ENCODE results near the gene GPC5. TPM values are rescaled to one million over a fixed set of nuclear protein-coding genes. Genes with fewer than 3 reads are reported as not detected.
"Not testable (repeated sequence)": the region's sequence is repeated elsewhere in the genome, so short reads cannot be mapped to it uniquely, and the experiment has no call there.

Gene GPC5
- total and polyA plus RNA-seq, 2 donors, result 0.06 to 5.0 TPM

DNA sequence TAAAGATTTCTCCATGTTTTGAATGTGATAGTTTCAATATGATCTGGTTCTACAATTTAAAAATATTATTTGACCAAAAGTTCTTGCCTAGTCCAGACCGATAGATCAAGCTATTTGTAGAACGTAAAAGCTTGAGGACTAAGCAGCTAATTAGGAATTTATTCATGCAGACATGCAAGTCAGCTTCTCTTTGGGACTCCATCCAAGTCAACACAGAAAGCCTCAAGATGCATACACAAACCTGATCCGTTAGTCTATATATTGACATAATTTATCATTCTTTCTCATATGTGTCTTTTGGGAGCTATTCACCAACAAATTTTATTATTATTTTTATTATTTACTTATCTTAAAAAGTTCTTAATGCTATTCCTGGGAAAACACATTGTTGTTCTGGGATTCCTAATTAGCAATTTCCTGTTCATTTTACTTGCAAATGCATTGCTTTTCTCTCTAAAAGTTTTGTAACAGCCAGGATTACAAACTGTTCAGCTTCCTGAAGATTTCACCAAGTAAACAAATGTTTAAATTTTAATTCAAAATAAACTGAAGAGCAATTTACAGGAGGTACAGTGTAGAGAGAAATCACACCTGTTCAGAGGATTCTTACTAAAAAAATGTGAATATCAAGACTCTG, 375.3 kb downstream of the GPC5 start:
- Histone ChIP-seq H3K36me3 (ENCODE audit: insufficient read depth) (no peaks in the 10 kb centered on the region), H3K27ac (ENCODE audit: low read depth) (no peak overlapping the region), H3K4me1 (ENCODE audit: insufficient read depth) (no peaks in the 10 kb centered on the region), H3K4me3 (ENCODE audit: low read depth, low read length) (no peak overlapping the region)
- WGBS, result 41% methylated on average over 3 of the region's 3 CpGs
- DNase-seq (ENCODE audit: extremely low spot score), result no peak

- Histone ChIP-seq H3K4me3 (ENCODE audit: low read depth, low read length) (no peak overlapping the region), H3K4me1 (ENCODE audit: insufficient read depth) (no peaks in the 10 kb centered on the region), H3K36me3 (ENCODE audit: insufficient read depth) (no peaks in the 10 kb centered on the region), H3K27ac (ENCODE audit: low read depth) (no peak overlapping the region)
- WGBS, result 91% methylated on average over 3 of the region's 3 CpGs
- DNase-seq (ENCODE audit: extremely low spot score), result no peak
Measured at GRCh38 chr13:91774397-91774796, 376.0 kb downstream of the GPC5 start.

GRCh38 chr13:91776611-91777193, 378.3 kb downstream of the GPC5 start:
- no peak for DNase-seq (ENCODE audit: extremely low spot score)
- H3K4me3 ChIP-seq (ENCODE audit: low read depth, low read length), result no peak overlapping the region
- H3K36me3 ChIP-seq (ENCODE audit: insufficient read depth), result no peaks in the 10 kb centered on the region

DNA sequence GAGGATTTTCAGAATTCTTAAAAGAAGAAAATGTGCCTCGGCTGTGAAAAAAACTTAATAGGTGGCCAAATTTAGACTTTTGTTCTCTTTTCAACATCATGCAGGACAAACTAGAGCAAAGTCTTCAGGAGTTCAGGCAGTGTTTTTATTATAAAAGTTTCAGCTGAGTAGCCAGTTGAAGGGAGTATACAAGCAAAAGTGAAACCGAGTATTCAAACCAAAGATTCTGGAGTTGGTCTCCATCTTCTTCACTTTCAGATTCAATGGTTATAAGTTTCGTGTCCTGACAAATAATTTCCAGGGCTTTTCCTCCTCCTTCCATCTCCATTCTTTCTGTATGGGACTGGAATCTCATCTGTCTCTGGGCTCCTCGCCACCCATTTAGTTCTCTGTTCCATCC, 379.7 kb downstream of the GPC5 start:
- H3K4me3 ChIP-seq (ENCODE audit: low read depth, low read length), result no peak overlapping the region
- no peak overlapping the region for H3K27ac ChIP-seq (ENCODE audit: low read depth)
- no peaks in the 10 kb centered on the region for H3K36me3 ChIP-seq (ENCODE audit: insufficient read depth)
- no peaks in the 10 kb centered on the region for H3K4me1 ChIP-seq (ENCODE audit: insufficient read depth)
- DNase-seq (ENCODE audit: extremely low spot score), result no peak
- 68% methylated on average over 4 of the region's 4 CpGs for WGBS

More at GRCh38 chr13:91776611-91777193, 378.3 kb downstream of the GPC5 start:
- no peaks in the 10 kb centered on the region for H3K4me1 ChIP-seq (ENCODE audit: insufficient read depth)
- H3K27ac ChIP-seq (ENCODE audit: low read depth), result no peak overlapping the region
- 45% methylated on average over 2 of the region's 2 CpGs for WGBS

GRCh38 chr13:91781982-91782691, 383.7 kb downstream of the GPC5 start:
- H3K36me3 ChIP-seq (ENCODE audit: insufficient read depth); H3K4me1 ChIP-seq (ENCODE audit: insufficient read depth); DNase-seq (ENCODE audit: extremely low spot score); H3K27ac ChIP-seq (ENCODE audit: low read depth); H3K4me3 ChIP-seq (ENCODE audit: low read depth, low read length): not testable (repeated sequence)
- WGBS, result 47% methylated on average over 7 of the region's 7 CpGs

GRCh38 chr13:91785431-91786119, 387.2 kb downstream of the GPC5 start:
- H3K36me3 ChIP-seq (ENCODE audit: insufficient read depth), result no peaks in the 10 kb centered on the region
- no peak overlapping the region for H3K4me3 ChIP-seq (ENCODE audit: low read depth, low read length)
- WGBS, result 81% methylated on average over 5 of the region's 5 CpGs
- DNase-seq (ENCODE audit: extremely low spot score), result no peak
- H3K4me1 ChIP-seq (ENCODE audit: insufficient read depth), result no peaks in the 10 kb centered on the region
- H3K27ac ChIP-seq (ENCODE audit: low read depth), result no peak overlapping the region

DNA sequence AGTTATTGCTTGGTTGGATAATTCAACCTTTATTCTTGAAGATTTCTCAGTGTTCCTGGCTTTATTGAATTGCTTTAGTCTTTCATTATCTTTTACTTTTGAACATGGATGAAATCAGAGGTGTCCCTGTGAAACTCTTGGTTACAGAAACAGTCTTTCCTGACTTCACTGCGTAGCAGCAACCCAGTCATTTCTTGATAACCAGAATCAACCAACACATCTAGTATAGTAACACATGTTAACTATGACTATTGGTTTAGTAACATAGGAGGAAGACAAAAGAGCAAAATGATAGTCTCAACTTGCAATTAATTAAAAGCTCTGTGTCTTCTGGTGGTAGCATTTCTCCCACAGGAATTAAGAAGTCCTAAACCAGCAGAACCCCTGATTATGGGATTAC, 393.6 kb downstream of the GPC5 start:
- H3K27ac ChIP-seq (ENCODE audit: low read depth), result no peak overlapping the region
- H3K36me3 ChIP-seq (ENCODE audit: insufficient read depth), result no peaks in the 10 kb centered on the region
- WGBS, result 98% methylated on average over 1 of the region's 1 CpG
- H3K4me1 ChIP-seq (ENCODE audit: insufficient read depth), result no peaks in the 10 kb centered on the region
- no peak for DNase-seq (ENCODE audit: extremely low spot score)
- H3K4me3 ChIP-seq (ENCODE audit: low read depth, low read length), result no peak overlapping the region

GRCh38 chr13:91797567-91797966, 399.1 kb downstream of the GPC5 start:
- H3K27ac ChIP-seq (ENCODE audit: low read depth), result no peak overlapping the region
- no peak overlapping the region for H3K4me3 ChIP-seq (ENCODE audit: low read depth, low read length)
- H3K4me1 ChIP-seq (ENCODE audit: insufficient read depth), result no peaks in the 10 kb centered on the region
- no peak for DNase-seq (ENCODE audit: extremely low spot score)
- WGBS, result 64% methylated on average over 11 of the region's 11 CpGs
- H3K36me3 ChIP-seq (ENCODE audit: insufficient read depth), result no peaks in the 10 kb centered on the region

- H3K4me1 ChIP-seq (ENCODE audit: insufficient read depth); H3K36me3 ChIP-seq (ENCODE audit: insufficient read depth); H3K4me3 ChIP-seq (ENCODE audit: low read depth, low read length); H3K27ac ChIP-seq (ENCODE audit: low read depth); DNase-seq (ENCODE audit: extremely low spot score): not testable (repeated sequence)
- WGBS, result 94% methylated on average over 3 of the region's 3 CpGs
Measured at GRCh38 chr13:91798338-91798737, 399.9 kb downstream of the GPC5 start.

DNA sequence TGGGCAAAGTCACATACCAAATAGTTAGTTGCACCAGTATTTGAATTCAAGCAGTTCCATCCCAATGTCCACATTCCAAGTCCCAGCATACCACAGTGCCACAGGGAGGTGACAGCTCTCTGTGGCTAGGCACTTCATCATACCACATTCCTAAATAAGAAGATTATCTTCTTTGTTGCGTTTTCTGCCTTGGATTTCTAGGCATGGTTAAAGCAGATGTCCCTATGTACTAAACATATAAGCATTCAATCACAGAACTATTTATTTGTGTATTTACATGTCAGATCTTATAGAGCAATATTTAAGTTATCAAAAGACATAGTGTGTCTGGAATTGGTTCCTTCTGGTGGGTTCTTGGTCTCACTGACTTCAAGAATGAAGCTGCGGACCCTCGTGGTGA, 403.4 kb downstream of the GPC5 start:
- not testable (repeated sequence) for H3K4me1 ChIP-seq (ENCODE audit: insufficient read depth); H3K4me3 ChIP-seq (ENCODE audit: low read depth, low read length); H3K27ac ChIP-seq (ENCODE audit: low read depth); DNase-seq (ENCODE audit: extremely low spot score); H3K36me3 ChIP-seq (ENCODE audit: insufficient read depth)
- 85% methylated on average over 3 of the region's 3 CpGs for WGBS

GRCh38 chr13:91802957-91803356, 404.5 kb downstream of the GPC5 start:
- H3K4me1 ChIP-seq (ENCODE audit: insufficient read depth), result no peaks in the 10 kb centered on the region
- H3K4me3 ChIP-seq (ENCODE audit: low read depth, low read length), result no peak overlapping the region
- no peak for DNase-seq (ENCODE audit: extremely low spot score)
- no peaks in the 10 kb centered on the region for H3K36me3 ChIP-seq (ENCODE audit: insufficient read depth)
- H3K27ac ChIP-seq (ENCODE audit: low read depth), result no peak overlapping the region

GRCh38 chr13:91804724-91805123, 406.3 kb downstream of the GPC5 start:
- Histone ChIP-seq H3K27ac (ENCODE audit: low read depth) (no peak overlapping the region), H3K4me3 (ENCODE audit: low read depth, low read length) (no peak overlapping the region), H3K4me1 (ENCODE audit: insufficient read depth) (no peaks in the 10 kb centered on the region), H3K36me3 (ENCODE audit: insufficient read depth) (no peaks in the 10 kb centered on the region)
- no peak for DNase-seq (ENCODE audit: extremely low spot score)
- WGBS, result 75% methylated on average over 1 of the region's 1 CpG

DNA sequence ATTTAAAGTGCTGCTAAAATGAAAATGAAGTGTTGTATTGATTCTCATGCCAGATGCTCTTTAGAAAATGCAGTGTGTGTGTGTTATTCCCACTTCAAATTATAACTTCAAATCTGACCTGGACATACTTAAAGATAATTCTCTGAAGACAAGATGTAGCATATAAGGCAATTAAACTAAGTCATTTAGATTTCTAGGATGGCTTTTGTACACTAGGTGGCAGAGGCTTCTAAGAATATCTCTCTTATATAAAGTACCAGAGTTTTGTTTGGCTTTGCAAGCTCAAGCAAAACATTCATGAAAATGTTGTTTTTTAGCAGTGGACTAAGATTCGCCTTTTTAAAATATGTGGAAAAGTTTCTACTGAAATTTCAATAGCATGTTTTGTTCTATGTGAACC, 407.2 kb downstream of the GPC5 start:
- Histone ChIP-seq H3K27ac (ENCODE audit: low read depth) (no peak overlapping the region), H3K4me3 (ENCODE audit: low read depth, low read length) (no peak overlapping the region), H3K36me3 (ENCODE audit: insufficient read depth) (no peaks in the 10 kb centered on the region), H3K4me1 (ENCODE audit: insufficient read depth) (no peaks in the 10 kb centered on the region)
- no peak for DNase-seq (ENCODE audit: extremely low spot score)
- WGBS, result 57% methylated on average over 1 of the region's 1 CpG

DNA sequence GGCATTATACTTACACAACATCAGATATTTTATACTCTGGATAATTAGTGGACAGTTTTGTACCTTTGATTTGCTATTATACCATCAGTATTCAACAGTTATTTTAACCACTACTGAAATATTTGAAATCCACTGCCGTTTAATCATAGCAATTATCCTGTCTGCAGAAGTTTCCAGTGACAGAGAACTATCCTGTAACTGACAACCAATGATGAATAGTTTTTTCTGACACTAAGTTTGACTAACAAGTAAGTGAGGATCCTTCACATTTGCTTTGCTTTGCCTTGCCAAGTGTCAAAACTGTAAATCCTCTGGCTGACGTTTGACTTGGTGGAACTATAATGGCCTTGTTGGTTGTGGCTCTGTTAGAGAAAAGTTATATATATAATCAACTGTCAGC, 410.7 kb downstream of the GPC5 start:
- no peaks in the 10 kb centered on the region for H3K4me1 ChIP-seq (ENCODE audit: insufficient read depth)
- no peak overlapping the region for H3K4me3 ChIP-seq (ENCODE audit: low read depth, low read length)
- 69% methylated on average over 2 of the region's 2 CpGs for WGBS
- no peaks in the 10 kb centered on the region for H3K36me3 ChIP-seq (ENCODE audit: insufficient read depth)
- H3K27ac ChIP-seq (ENCODE audit: low read depth), result no peak overlapping the region
- no peak for DNase-seq (ENCODE audit: extremely low spot score)
